NCI-H2171 (cell line): ENCODE measurements around the gene GNAS.

Source experiments
- DNase-seq: peaks from one replicate; lab custom pipeline; 2025; lab: John Stamatoyannopoulos, UW

The GNAS gene

GRCh38 chr20:58882704-58883089 is 30.2 kb downstream of the GNAS start:
- DNase-seq, result no peak

GRCh38 chr20:58883241-58883691 is 30.8 kb downstream of the GNAS start:
- no peak for DNase-seq

GRCh38 chr20:58884966-58885365 is 32.5 kb downstream of the GNAS start:
- no peak for DNase-seq

- DNase-seq, result no peak
These were observed 34.0 kb downstream of the GNAS start for GRCh38 chr20:58886546-58886945.

GRCh38 chr20:58888103-58888502 is 35.6 kb downstream of the GNAS start:
- no peak for DNase-seq

- peak; percentile 59 for DNase-seq
These were observed 36.2 kb downstream of the GNAS start for GRCh38 chr20:58888521-58889333.

- DNase-seq, result no peak
These were observed 36.8 kb downstream of the GNAS start for GRCh38 chr20:58889334-58889760.

- no peak for DNase-seq
These were observed 37.4 kb downstream of the GNAS start for GRCh38 chr20:58889798-58890517.

GRCh38 chr20:58890518-58891085 is 38.1 kb downstream of the GNAS start:
- peak; percentile 87 for DNase-seq

- peak; percentile 87 for DNase-seq
These were observed 38.7 kb downstream of the GNAS start for GRCh38 chr20:58891086-58891717.

GRCh38 chr20:58891718-58892140 is 39.2 kb downstream of the GNAS start:
- DNase-seq, result peak; percentile 71

- peak; percentile 91 for DNase-seq
These were observed 39.8 kb downstream of the GNAS start for GRCh38 chr20:58892141-58892931.

- peak; percentile 28 for DNase-seq
These were observed 40.4 kb downstream of the GNAS start for GRCh38 chr20:58892932-58893224.

- no peak for DNase-seq
These were observed 41.0 kb downstream of the GNAS start for GRCh38 chr20:58893355-58894120.

- DNase-seq, result no peak
These were observed 42.3 kb downstream of the GNAS start for GRCh38 chr20:58894652-58895447.

GRCh38 chr20:58895448-58896180 is 43.1 kb downstream of the GNAS start:
- no peak for DNase-seq

GRCh38 chr20:58896820-58897219 is 44.3 kb downstream of the GNAS start:
- DNase-seq, result no peak

GRCh38 chr20:58897488-58897887 is 45.0 kb downstream of the GNAS start:
- no peak for DNase-seq

- no peak for DNase-seq
These were observed 46.3 kb downstream of the GNAS start for GRCh38 chr20:58898629-58899408.
